ENCODE measurements around the gene POU5F2.
A peak's percentile ranks its signal among the peaks of the same experiment; 100 is the strongest.

POU5F2 gene

DNA sequence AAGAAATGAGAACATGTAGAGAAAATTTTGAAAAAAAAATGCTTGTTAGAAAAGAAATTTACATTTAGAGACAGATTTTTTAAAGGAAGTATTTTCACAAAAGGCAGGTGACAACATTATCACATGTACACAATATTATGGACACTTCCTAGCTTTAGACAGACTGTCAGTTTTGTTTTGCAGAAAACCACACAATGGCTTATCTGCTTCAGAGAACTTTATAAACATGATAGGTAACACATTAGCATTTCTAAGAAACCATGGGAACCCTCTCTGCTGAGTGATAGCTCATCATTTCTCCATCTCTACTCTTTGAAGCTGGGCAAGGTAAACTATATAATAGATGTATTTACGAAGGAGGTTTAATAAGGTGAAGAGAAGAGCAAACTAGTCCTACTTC is 25.6 kb downstream of the POU5F2 start:
- DNase-seq: no peak

DNA sequence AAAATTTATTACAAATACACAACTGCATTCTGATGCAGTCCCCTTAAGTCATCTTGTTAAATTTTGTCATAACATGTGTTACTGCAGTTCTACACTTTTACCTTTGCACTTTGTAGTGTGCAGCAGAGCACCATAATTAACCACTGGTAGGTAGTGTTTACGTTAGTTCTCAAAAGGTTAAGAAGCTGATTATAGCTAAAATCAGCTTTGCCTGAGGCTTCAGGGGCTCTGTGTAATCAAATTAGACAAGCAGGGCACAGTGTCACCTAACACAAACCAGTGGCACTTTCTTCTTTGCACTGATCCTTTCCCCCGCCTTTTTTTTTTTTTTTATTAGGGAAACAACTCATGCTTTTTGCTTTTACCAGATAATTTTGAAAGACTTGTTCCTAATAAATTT is 26.1 kb downstream of the POU5F2 start:
- peak; percentile 43 for DNase-seq

DNA sequence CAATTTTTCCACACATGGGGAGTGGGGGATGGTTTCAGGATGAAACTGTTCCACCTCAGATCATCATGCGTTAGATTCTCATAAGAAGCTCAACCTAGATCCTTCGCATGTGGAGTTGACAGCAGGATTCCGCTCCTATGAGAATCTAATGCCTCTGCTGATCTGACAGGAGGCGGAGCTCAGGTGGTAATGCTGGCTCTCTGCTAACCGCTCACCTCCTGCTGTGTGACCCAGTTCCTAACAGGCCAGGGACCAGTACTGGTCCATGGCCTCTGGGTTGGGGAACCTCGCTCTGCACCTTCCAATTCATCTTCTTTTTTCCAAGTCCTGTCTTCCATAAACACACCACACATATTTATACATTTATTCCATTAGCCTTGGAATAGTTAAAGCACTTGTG is 33.0 kb downstream of the POU5F2 start:
- DNase-seq: no peak

DNA sequence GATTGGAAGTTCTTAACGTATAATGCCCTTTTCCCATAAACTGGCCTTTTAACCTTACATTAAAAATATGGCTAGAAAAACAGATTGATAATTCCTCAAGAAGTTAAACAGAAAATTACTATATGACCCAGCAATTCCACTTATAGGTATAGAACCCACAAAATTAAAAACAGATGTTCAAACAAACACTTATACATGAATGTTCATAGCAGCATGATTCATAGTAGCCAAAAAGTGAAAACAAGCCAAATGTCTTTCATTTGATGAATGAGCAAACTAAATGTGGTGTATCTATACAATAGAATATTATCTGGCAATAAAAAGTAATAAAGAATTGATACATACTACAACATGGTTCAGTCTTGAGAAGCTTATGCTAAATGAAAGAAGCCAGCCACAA is 35.5 kb downstream of the POU5F2 start:
- DNase-seq: no peak

DNA sequence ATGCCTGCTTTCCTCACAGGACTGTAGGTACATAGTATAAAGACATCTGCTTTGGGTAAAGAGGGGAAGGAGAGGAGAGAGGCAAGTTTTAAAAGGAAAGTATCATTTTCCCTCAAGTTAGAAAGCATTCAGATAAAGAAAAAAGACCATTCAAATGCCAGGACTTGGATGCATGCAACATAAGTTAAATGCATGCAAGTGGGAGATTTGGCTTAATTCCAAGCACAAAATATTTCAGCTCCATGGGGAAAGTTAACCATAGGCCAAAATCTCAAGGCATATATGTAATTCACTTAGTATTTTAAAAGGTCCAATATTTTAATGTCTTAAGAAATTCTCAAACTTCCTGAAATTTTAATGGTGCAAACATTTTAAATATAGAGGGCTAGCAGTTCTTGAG is 36.4 kb downstream of the POU5F2 start:
- no peak for DNase-seq

DNA sequence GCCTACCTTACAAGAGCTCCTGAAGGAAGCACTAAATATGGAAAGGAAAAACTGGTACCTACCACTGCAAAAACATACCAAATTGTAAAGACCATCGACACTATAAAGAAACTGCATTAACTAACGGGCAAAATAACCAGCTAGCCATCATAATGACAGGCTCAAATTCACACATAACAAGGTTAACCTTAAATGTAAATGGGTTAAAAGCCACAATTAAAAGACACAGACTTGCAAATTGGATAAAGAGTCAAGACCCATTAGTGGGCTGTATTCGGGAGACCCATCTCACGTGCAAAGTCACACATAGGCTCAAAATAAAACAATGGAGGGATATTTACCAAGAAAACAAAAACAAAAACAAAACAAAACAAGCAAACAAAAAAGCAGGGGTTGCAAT is 49.4 kb downstream of the POU5F2 start:
- no peak for DNase-seq
